Common myeloid progenitor, CD34-positive (primary cell): Measurements from ENCODE around the gene DNAJC2.
"Not testable (repeated sequence)": the region's sequence is repeated elsewhere in the genome, so short reads cannot be mapped to it uniquely, and the experiment has no call there.

Experiments used
- CTCF ChIA-PET: fragments of 350-600 bp; sonication (Branson Sonifier 250); formaldehyde crosslinking; loops from one replicate; lab custom pipeline; 2021; ENCODE audit warnings: antibody characterized with exemption; lab: Charles Lee
- POLR2A ChIA-PET: fragments of 350-600 bp; sonication (Branson Sonifier 250); formaldehyde crosslinking; loops from one replicate; lab custom pipeline; 2021; ENCODE audit warnings: antibody characterized with exemption; lab: Charles Lee
- DNase-seq, 3 donors: peaks; one replicate each; pipeline versions ENCODE4 v3.0.0 to v3.0.0-alpha.2; 2013
- H3K27ac ChIP-seq, 2 experiments: 1 replicate in 1 of 2; 2 replicates in 1 of 2; pipeline ENCODE4 v1.7.0; 2013; ENCODE audit warnings: inconsistent platforms in 2 of 2, low read length in 2 of 2, mild to moderate bottlenecking in 2 of 2, low read depth in 1 of 2, moderate library complexity in 1 of 2; ENCODE audit not compliant: severe bottlenecking in 2 of 2, insufficient read depth in 1 of 2, poor library complexity in 1 of 2
- H3K27me3 ChIP-seq, 5 experiments: replicated peaks in 2 of 5; 1 replicate in 3 of 5; 2 replicates in 2 of 5; pipeline versions ENCODE4 v1.6.1 to v1.7.0; 2013; ENCODE audit warnings: low read length in 4 of 5, mild to moderate bottlenecking in 2 of 5, moderate library complexity in 2 of 5, inconsistent platforms in 1 of 5; ENCODE audit not compliant: insufficient read depth in 5 of 5, control insufficient read depth in 4 of 5
- H3K36me3 ChIP-seq, 4 experiments: 1 replicate in 2 of 4; 2 replicates in 2 of 4; pipeline versions ENCODE4 v1.6.1 to v1.7.0; 2013; ENCODE audit warnings: low read length in 3 of 4, control low read depth in 1 of 4, mild to moderate bottlenecking in 1 of 4; ENCODE audit not compliant: control insufficient read depth in 4 of 4, insufficient read depth in 4 of 4
- H3K4me1 ChIP-seq, 4 experiments: 1 replicate in 3 of 4; 2 replicates in 1 of 4; pipeline versions ENCODE4 v1.6.1 to v1.7.1; 2013; ENCODE audit warnings: low read length in 3 of 4, mild to moderate bottlenecking in 3 of 4, control low read depth in 1 of 4, inconsistent platforms in 1 of 4, moderate library complexity in 1 of 4; ENCODE audit not compliant: control insufficient read depth in 4 of 4, insufficient read depth in 4 of 4; ENCODE audit errors: control extremely low read depth in 1 of 4
- H3K4me3 ChIP-seq, 7 experiments: 1 replicate in 4 of 7; 2 replicates in 3 of 7; pipeline versions ENCODE4 v1.5.1 to v1.7.0; 2013; ENCODE audit warnings: mild to moderate bottlenecking in 7 of 7, low read length in 6 of 7, moderate library complexity in 6 of 7, inconsistent platforms in 2 of 7, low read depth in 2 of 7, control low read depth in 1 of 7; ENCODE audit not compliant: insufficient read depth in 4 of 7, control insufficient read depth in 1 of 7; ENCODE audit errors: extremely low read depth in 1 of 7
- H3K9me3 ChIP-seq, 5 experiments: 1 replicate in 4 of 5; 2 replicates in 1 of 5; pipeline versions ENCODE4 v1.6.1 to v1.7.1; 2013; ENCODE audit warnings: low read length in 4 of 5, mild to moderate bottlenecking in 2 of 5, inconsistent platforms in 1 of 5, low read depth in 1 of 5, moderate library complexity in 1 of 5; ENCODE audit not compliant: control insufficient read depth in 4 of 5, insufficient read depth in 2 of 5; ENCODE audit errors: control extremely low read depth in 1 of 5
- WGBS: methylation state at CpG from one replicate; pipeline ENCODE4 v1.1.5; 2013; ENCODE audit not compliant: insufficient coverage; 5-methylcytosine and 5-hydroxymethylcytosine counted together

DNAJC2 gene

DNA sequence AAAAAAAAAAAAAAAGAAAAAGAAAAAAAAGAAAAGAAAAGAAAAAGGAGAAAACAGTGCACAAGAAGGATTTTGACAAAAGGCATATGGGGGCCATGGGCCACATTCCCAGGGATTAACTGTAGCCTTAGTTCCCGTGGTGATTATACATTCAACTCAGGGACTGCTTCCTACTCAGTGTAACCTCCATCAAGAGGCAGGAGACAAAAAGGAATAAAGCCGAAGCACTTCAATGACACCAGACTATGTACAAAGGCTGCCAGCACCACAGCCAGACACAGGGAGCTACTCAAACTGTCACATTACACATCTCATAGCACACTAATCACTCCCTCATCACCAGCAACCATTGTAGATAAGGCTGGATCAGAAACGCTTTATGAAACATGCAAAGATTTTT, 52.4 kb downstream of the DNAJC2 start:
- no peaks in the 10 kb centered on the region for H3K9me3 ChIP-seq

DNA sequence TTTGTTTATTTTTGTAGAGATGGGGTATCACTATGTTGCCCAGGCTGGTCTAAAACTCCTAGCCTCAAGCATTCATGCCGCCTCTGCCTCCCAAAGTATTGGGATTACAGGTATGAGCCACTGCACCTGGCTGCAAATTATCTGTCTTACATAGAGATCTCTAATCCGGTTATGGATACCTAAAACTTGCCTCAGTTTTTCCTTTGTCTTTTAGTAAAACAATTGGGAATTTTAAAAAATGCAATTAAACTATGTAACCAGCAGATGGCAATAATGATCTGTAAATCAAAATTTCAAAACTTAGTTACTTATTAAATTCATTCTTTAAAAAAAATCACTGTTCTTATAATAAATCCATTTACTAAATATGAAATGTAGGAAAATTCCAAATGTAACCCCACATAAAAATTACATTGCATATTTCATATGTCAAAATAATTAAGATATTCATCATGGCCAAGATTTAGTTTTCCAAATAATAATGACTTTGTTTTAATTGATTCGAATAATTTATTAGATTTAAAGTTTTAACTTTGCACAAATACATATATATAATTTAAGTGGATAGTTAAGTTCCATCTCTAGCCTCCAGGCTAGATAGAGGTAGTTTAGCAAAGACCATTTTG, 61.7 kb downstream of the DNAJC2 start:
- H3K4me3 ChIP-seq, DNase-seq, POLR2A ChIA-PET, H3K9me3 ChIP-seq, CTCF ChIA-PET, H3K36me3 ChIP-seq, H3K27ac ChIP-seq, H3K27me3 ChIP-seq: not testable (repeated sequence)
- H3K4me1 ChIP-seq, result peaks cover 0 to 14% (median 10%) of the 10 kb centered on the region in 4 experiments
- WGBS, result 60% methylated on average over 1 of the region's 3 CpGs

More for the DNA sequence above, 52.4 kb downstream of the DNAJC2 start:
- Histone ChIP-seq H3K27me3 (peaks cover 0 to 3% (median 0%) of the 10 kb centered on the region in 5 experiments), H3K36me3 (no peaks in the 10 kb centered on the region), H3K27ac (no peak overlapping the region), H3K4me1 (peaks cover 0 to 2% (median 0%) of the 10 kb centered on the region in 4 experiments), H3K4me3 (no peak overlapping the region)
- ChIA-PET POLR2A (no interaction called here), CTCF (no interaction called here)
- no peak for DNase-seq
- 92% methylated on average over 2 of the region's 3 CpGs for WGBS

DNA sequence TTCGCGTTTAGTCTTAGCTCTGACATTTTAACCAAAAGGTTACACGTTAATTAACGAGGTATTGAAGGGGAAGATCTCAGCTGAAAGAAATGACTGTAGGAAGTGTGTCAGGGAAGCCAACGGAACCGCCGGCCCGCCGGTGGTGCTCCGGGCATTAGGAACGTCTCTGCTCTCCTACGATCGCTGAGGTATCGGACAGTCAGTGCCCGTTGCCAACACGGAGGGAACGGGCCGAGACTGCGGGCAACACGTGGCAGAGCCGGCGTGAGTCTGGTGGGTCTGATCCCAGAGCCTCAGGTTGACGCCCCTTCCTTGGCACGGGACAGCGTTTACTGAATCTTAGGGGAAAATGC, 63.8 kb downstream of the DNAJC2 start:
- CTCF ChIA-PET, H3K27ac ChIP-seq, H3K36me3 ChIP-seq, H3K9me3 ChIP-seq, POLR2A ChIA-PET, DNase-seq, H3K27me3 ChIP-seq: not testable (repeated sequence)
- peak overlapping the region; percentile 66 to 87 (median 74) for H3K4me3 ChIP-seq
- peaks cover 0 to 14% (median 10%) of the 10 kb centered on the region in 4 experiments for H3K4me1 ChIP-seq
- 0% methylated on average over 19 of the region's 25 CpGs for WGBS

DNA sequence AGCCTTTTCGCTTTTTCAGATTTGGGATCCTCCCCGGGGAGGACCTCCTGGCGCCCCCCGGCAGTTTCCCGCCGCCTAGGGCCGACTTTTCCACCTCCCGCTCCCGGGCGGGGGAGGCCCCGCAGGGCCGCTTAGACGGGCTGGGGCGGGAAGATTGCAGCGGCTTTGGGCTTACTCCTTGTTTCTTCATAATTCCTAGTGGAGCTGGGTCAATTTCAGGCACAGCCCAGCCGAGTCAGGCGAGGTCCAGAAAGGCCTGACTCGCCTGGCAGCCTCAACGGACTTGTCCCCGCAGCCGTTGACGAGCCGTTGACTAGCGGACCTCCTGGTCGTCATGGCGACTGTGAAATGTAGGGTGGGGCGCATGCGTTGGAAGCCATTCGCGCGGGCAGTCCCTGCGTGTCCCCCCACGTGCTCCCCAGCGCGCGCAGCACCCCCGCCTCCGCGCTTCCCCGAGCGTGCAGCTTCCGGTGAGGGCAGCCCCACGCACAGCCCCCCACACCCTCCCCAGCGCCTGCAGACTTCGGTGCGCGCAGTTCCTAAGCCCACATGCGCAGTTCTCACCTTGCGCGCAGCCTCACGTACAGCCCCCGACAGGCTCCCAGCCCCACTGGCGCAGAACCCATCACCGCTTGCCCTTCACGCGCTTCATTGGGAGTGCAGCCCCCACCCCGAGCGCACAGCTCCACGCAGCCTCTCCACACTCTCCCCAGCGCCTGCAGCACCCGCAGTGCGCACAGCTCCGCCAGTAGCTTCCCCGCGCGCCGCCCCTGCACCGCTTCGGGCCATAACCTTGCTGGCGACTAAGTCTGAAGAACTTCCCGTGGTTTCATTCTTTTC, 64.4 kb downstream of the DNAJC2 start:
- peak; percentile 70 to 90 (median 85) for DNase-seq
- Histone ChIP-seq H3K27ac (peak overlapping the region; percentile 50 to 81), H3K4me3 (peak overlapping the region; percentile 66 to 87 (median 74)), H3K4me1 (peaks cover 0 to 14% (median 10%) of the 10 kb centered on the region in 4 experiments)
- POLR2A ChIA-PET, H3K9me3 ChIP-seq, H3K36me3 ChIP-seq, H3K27me3 ChIP-seq: not testable (repeated sequence)
- CTCF ChIA-PET, result interaction anchor here (0.9 kb wide), 1 partner anchor 16 kb away, joined by 4 read pairs; no protein-coding TSS in a partner anchor
- WGBS, result 0% methylated on average over 48 of the region's 71 CpGs

DNA sequence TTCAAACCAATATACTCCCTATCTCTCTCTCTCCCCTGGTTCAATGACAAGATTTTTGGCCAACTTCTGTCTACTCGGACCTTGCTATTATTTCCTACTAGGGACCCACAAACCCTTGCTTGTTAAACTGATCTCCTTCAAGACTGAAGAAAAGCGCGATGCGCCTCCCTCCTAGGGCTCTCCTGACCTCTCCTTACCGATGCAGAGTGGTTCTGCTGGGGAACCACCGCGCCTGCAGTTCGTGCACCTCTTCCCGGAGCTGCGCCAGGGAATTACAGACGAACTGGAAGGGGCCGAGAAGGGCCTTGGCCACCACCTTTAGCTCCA, 65.0 kb downstream of the DNAJC2 start:
- CTCF ChIA-PET, result interaction anchor here (0.9 kb wide), 1 partner anchor 16 kb away, joined by 4 read pairs; no protein-coding TSS in a partner anchor
- POLR2A ChIA-PET, H3K9me3 ChIP-seq, H3K36me3 ChIP-seq, H3K27me3 ChIP-seq: not testable (repeated sequence)
- Histone ChIP-seq H3K4me1 (peaks cover 0 to 14% (median 10%) of the 10 kb centered on the region in 4 experiments), H3K4me3 (peak overlapping the region; percentile 66 to 87 (median 74)), H3K27ac (peak overlapping the region; percentile 50 to 81)
- 0% methylated on average over 12 of the region's 12 CpGs for WGBS
- DNase-seq, result peak in 2 of 3 donors; percentile 18 to 39

DNA sequence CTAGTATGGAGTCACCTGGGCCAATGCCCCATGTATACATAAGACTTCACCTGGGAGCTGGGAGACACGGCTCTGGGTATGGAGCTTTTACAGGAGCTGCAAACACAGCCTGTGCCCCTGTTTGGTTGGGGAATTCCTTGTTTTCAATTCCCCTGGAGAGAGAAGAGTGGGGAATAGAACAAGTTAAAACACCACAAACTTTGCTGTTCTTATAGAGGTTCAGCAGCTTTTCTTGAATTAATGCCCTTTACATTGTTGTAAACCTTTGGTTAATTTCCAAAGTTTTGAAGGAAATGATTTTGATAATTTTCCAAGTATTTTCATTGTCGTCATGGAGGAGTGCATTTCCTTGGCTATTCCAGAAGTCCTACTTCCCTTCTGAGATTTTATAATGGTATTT, 66.4 kb downstream of the DNAJC2 start:
- DNase-seq, H3K9me3 ChIP-seq, H3K27me3 ChIP-seq, H3K36me3 ChIP-seq, H3K27ac ChIP-seq, POLR2A ChIA-PET, H3K4me3 ChIP-seq: not testable (repeated sequence)
- 100% methylated on average over 1 of the region's 2 CpGs for WGBS
- CTCF ChIA-PET, result interaction anchor here (1.1 kb wide), 1 partner anchor 129 kb away, joined by 3 read pairs; no protein-coding TSS in a partner anchor
- peaks cover 0 to 14% (median 10%) of the 10 kb centered on the region in 4 experiments for H3K4me1 ChIP-seq

DNA sequence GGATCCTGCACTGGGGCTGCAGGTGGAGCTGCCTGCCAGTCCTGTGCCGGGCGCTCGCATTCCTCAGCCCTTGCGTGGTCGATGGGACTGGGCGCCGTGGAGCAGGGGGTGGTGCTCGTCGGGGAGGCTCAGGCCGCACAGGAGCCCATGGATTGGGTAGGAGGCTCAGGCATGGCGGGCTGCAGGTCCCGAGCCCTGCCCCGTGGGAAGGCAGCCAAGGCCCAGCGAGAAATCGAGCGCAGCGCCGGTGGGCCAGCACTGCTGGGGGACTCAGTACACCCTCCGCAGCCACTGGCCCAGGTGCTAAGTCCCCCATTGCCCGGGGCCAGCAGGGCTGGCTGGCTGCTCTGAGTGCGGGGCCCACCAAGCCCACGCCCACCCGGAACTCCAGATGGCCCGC, 69.7 kb downstream of the DNAJC2 start:
- H3K27ac ChIP-seq, POLR2A ChIA-PET, H3K36me3 ChIP-seq, CTCF ChIA-PET, H3K9me3 ChIP-seq, H3K4me1 ChIP-seq, H3K4me3 ChIP-seq, H3K27me3 ChIP-seq, DNase-seq: not testable (repeated sequence)
- 99% methylated on average over 12 of the region's 24 CpGs for WGBS
